A549 (cell line): ENCODE measurements around the gene LCN2. TPM values are rescaled to one million over a fixed set of nuclear protein-coding genes. Genes with fewer than 3 reads are reported as not detected.

Experiments used
- ATAC-seq, 2 experiments: fragments of 200-7000 bp in 1 of 2; fragments of >200 bp in 1 of 2; cut with Nextera tagmentation in 1 of 2; cut with Tn5 transposase in 1 of 2; 3 replicates each; pipeline versions ENCODE4 v1.8.0 to v1.9.1; 2018 to 2020; ENCODE audit warnings: mild to moderate bottlenecking in 1 of 2, moderate library complexity in 1 of 2
- CTCF ChIA-PET: fragments of 300-600 bp; sonication (Branson Sonifier 250); formaldehyde crosslinking; extraction: SDS; loops from one replicate; lab custom pipeline; 2021; ENCODE audit warnings: antibody characterized with exemption, inconsistent platforms; lab: Yijun Ruan, JAX
- POLR2A ChIA-PET: fragments of 350-600 bp; formaldehyde crosslinking; extraction: SDS; loops from one replicate; lab custom pipeline; 2021; ENCODE audit warnings: antibody characterized with exemption, inconsistent platforms; lab: Yijun Ruan, JAX
- DNase-seq, 2 experiments: peaks; one replicate each; pipeline versions ENCODE4 v3.0.0 to v3.0.0-alpha.2; 2011 to 2016; ENCODE audit warnings: low read depth in 1 of 2, low spot score in 1 of 2
- FAIRE-seq: peaks from 2 replicates; lab custom pipeline; 2011; peaks lifted over from hg19 to GRCh38; lab: Jason Lieb, UNC
- H3K27ac ChIP-seq, 2 experiments: fragments of >200 bp; sonication (Bioruptor Twin); formaldehyde crosslinking; 3 replicates each; pipeline ENCODE4 v1.5.1; 2016 to 2017
- H3K4me1 ChIP-seq: fragments of >200 bp; sonication (Bioruptor Twin); formaldehyde crosslinking; 3 replicates; pipeline ENCODE4 v1.6.1; 2016
- H3K4me2 ChIP-seq: fragments of >200 bp; sonication (Bioruptor Twin); formaldehyde crosslinking; 3 replicates; pipeline ENCODE4 v1.6.1; 2016
- H3K4me3 ChIP-seq: fragments of >200 bp; sonication (Bioruptor Twin); formaldehyde crosslinking; 3 replicates; pipeline ENCODE4 v1.5.1; 2016
- H3K9me3 ChIP-seq: fragments of >200 bp; sonication (Bioruptor Twin); formaldehyde crosslinking; 3 replicates; pipeline ENCODE4 v1.6.1; 2016
- BHLHE40 ChIP-seq: IDR thresholded peaks from 2 replicates; pipeline ENCODE4 v1.6.1; 2012; ENCODE audit warnings: low read depth, low read length, inconsistent platforms
- CBX8 ChIP-seq: fragments of 200-600 bp; sonication (generic); IDR thresholded peaks from 2 replicates; pipeline ENCODE4 v1.6.1; 2016
- CTCF ChIP-seq: fragments of >200 bp; sonication (Bioruptor Twin); formaldehyde crosslinking; IDR thresholded peaks from 3 replicates; pipeline ENCODE4 v1.5.1; 2016
- EHMT2 ChIP-seq: fragments of 200-600 bp; sonication (generic); IDR thresholded peaks from 2 replicates; pipeline ENCODE4 v1.6.1; 2016; ENCODE audit warnings: antibody characterized with exemption, low read depth, mild to moderate bottlenecking, moderate library complexity
- ESRRA ChIP-seq: fragments of 150-350 bp; IDR thresholded peaks from 2 replicates; pipeline ENCODE4 v1.6.1; 2014; ENCODE audit warnings: mild to moderate bottlenecking, low read length, borderline replicate concordance
- FOSB ChIP-seq: fragments of 250-450 bp; sonication (Bioruptor Pico); IDR thresholded peaks from 2 replicates; pipeline ENCODE4 v1.5.0; 2020; ENCODE audit warnings: mild to moderate bottlenecking, moderate library complexity
- FOSL2 ChIP-seq, 2 experiments: fragments of 450-650 bp in 1 of 2; fragments of >200 bp in 1 of 2; sonication (Bioruptor Twin) in 1 of 2; formaldehyde crosslinking; IDR thresholded peaks; 2 replicates each; pipeline versions ENCODE4 v1.5.0 to v1.6.1; 2016 to 2020; ENCODE audit warnings: mild to moderate bottlenecking in 1 of 2, moderate library complexity in 1 of 2
- FOXS1 ChIP-seq: fragments of 250-450 bp; sonication (Bioruptor Pico); IDR thresholded peaks from 2 replicates; pipeline ENCODE4 v1.5.0; 2020; ENCODE audit warnings: mild to moderate bottlenecking, moderate library complexity
- HES2 ChIP-seq: fragments of >200 bp; sonication (Bioruptor Twin); formaldehyde crosslinking; IDR thresholded peaks from 2 replicates; pipeline ENCODE4 v1.6.1; 2016
- HOXB13 ChIP-seq: fragments of 250-450 bp; sonication (Bioruptor Pico); IDR thresholded peaks from 2 replicates; pipeline ENCODE4 v1.5.0; 2020; ENCODE audit warnings: low read depth, mild to moderate bottlenecking, moderate library complexity
- JUN ChIP-seq, 2 experiments: fragments of >200 bp; sonication (Bioruptor Twin); formaldehyde crosslinking; IDR thresholded peaks; 2 replicates in 1 of 2; 3 replicates in 1 of 2; pipeline ENCODE4 v1.6.1; 2016 to 2017
- MAFK ChIP-seq: fragments of 450-650 bp; IDR thresholded peaks from 2 replicates; pipeline ENCODE4 v1.6.1; 2014; ENCODE audit not compliant: partially characterized antibody
- MAX ChIP-seq: IDR thresholded peaks from 2 replicates; pipeline ENCODE4 v1.6.1; 2012
- MYC ChIP-seq: IDR thresholded peaks from 2 replicates; pipeline ENCODE4 v1.6.1; 2012; ENCODE audit warnings: mild to moderate bottlenecking, inconsistent platforms, low read length, improper control_type of control experiment, borderline replicate concordance
- NFE2L2 ChIP-seq: fragments of 150-350 bp; conservative IDR thresholded peaks from 2 replicates; pipeline ENCODE4 v1.6.1; 2014; ENCODE audit warnings: low read length
- PHF8 ChIP-seq: fragments of 200-600 bp; sonication (generic); IDR thresholded peaks from 2 replicates; pipeline ENCODE4 v1.6.1; 2016; ENCODE audit warnings: low read depth, mild to moderate bottlenecking, antibody characterized with exemption, moderate library complexity, borderline replicate concordance
- POLR2A ChIP-seq: IDR thresholded peaks from 2 replicates; pipeline ENCODE4 v1.6.1; 2012; ENCODE audit warnings: mild to moderate bottlenecking, low read length
- RNF2 ChIP-seq: fragments of 200-600 bp; sonication (generic); IDR thresholded peaks from 2 replicates; pipeline ENCODE4 v1.6.1; 2016; ENCODE audit warnings: low read depth, mild to moderate bottlenecking, antibody characterized with exemption, moderate library complexity, borderline replicate concordance
- SREBF2 ChIP-seq: fragments of 450-650 bp; IDR thresholded peaks from 2 replicates; pipeline ENCODE4 v1.6.1; 2014; ENCODE audit warnings: mild to moderate bottlenecking, moderate library complexity
- TP53 ChIP-seq: fragments of 250-450 bp; sonication (Bioruptor Pico); IDR thresholded peaks from 2 replicates; pipeline ENCODE4 v1.5.0; 2021; ENCODE audit warnings: mild to moderate bottlenecking, moderate library complexity
- ZC3H11A ChIP-seq: fragments of 450-650 bp; IDR thresholded peaks from 2 replicates; pipeline ENCODE4 v1.6.1; 2014; ENCODE audit warnings: antibody characterized with exemption, mild to moderate bottlenecking
- WGBS: methylation state at CpG from one replicate; pipeline ENCODE4 v1.1.6; 2017; ENCODE audit errors: missing lambda C conversion rate; 5-methylcytosine and 5-hydroxymethylcytosine counted together
- polyA plus RNA-seq, 4 experiments: library from polyadenylated mRNA; depleted of rRNA in 3 of 4; stranded (reverse); fragments of >200 nt; fragmentation: RNase III in 1 of 4; extraction: RNeasy Plus Mini Kit Qiagen cat#74134 plus additional on column Dnase treatment in 1 of 4; gene quantifications; 2 replicates in 3 of 4; 3 replicates in 1 of 4; pipeline ENCODE4 v1.2.3, GENCODE V29; 2011 to 2017
- TF ChIP-seq, protein P1 (sequence below): IDR thresholded peaks from 2 replicates; pipeline ENCODE4 v1.6.1; 2012; ENCODE audit warnings: low read depth, borderline replicate concordance
- TF ChIP-seq, protein P2 (sequence below): fragments of 450-650 bp; IDR thresholded peaks from 2 replicates; pipeline ENCODE4 v1.6.1; 2014; ENCODE audit warnings: antibody characterized with exemption
- TF ChIP-seq, protein P3 (sequence below): fragments of 150-350 bp; IDR thresholded peaks from 2 replicates; pipeline ENCODE4 v1.6.1; 2014; ENCODE audit warnings: low read depth, mild to moderate bottlenecking, low read length
- TF ChIP-seq, protein P4 (sequence below): fragments of >200 bp; sonication (Bioruptor Twin); formaldehyde crosslinking; IDR thresholded peaks from 3 replicates; pipeline ENCODE4 v1.6.1; 2016

The LCN2 gene
- polyA plus RNA-seq, 2 of the 4 experiments (the other 2 are of a cell fraction), result 2.3 to 11.9 TPM

- FAIRE-seq (no peak), ATAC-seq (peak; percentile 76 to 84), DNase-seq (peak; percentile 64 to 88)
- peak within 1 kb of the TSS; percentile 97 for H3K4me2 ChIP-seq
- H3K4me3 ChIP-seq, result peak within 1 kb of the TSS; percentile 87
- WGBS, result 5% methylated on average over 26 of the region's 56 CpGs
- no peaks in the 10 kb centered on the region for H3K9me3 ChIP-seq
- peaks cover 29% of the 10 kb centered on the region for H3K4me1 ChIP-seq
- POLR2A ChIA-PET, result interaction anchor here (1.1 kb wide), 2 partner anchors 14 to 33 kb away, joined by 3 to 5 read pairs; no protein-coding TSS in a partner anchor
- TF ChIP-seq JUN (IDR thresholded peaks at IDR 0.05), result peak in 1 of 2 experiments; percentile 25; a peak in 1 of 5 replicates
- TF ChIP-seq, protein P1, sequence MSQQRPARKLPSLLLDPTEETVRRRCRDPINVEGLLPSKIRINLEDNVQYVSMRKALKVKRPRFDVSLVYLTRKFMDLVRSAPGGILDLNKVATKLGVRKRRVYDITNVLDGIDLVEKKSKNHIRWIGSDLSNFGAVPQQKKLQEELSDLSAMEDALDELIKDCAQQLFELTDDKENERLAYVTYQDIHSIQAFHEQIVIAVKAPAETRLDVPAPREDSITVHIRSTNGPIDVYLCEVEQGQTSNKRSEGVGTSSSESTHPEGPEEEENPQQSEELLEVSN, result 0 out of 2 replicates have a peak, but pooled peaks have one; percentile 16
- no peak for TF ChIP-seq HOXB13
- TF ChIP-seq EHMT2, result no peak
- no peak for TF ChIP-seq CTCF
- no peak for TF ChIP-seq FOSL2 (IDR thresholded peaks at IDR 0.05)
- TF ChIP-seq FOSL2 (CRISPR knock-in tag; IDR thresholded peaks at IDR 0.05), result no peak
- TF ChIP-seq TP53 (CRISPR knock-in tag), result 0 out of 2 replicates have a peak, but pooled peaks have one; percentile 27
- TF ChIP-seq, protein P2, sequence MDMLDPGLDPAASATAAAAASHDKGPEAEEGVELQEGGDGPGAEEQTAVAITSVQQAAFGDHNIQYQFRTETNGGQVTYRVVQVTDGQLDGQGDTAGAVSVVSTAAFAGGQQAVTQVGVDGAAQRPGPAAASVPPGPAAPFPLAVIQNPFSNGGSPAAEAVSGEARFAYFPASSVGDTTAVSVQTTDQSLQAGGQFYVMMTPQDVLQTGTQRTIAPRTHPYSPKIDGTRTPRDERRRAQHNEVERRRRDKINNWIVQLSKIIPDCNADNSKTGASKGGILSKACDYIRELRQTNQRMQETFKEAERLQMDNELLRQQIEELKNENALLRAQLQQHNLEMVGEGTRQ, result no peak
- peak; percentile 62; the same call in 1 of the 2 replicates for TF ChIP-seq MYC
- TF ChIP-seq FOXS1 (CRISPR knock-in tag), result no peak
- no peak for TF ChIP-seq MAFK
- TF ChIP-seq CBX8, result no peak
- peak; percentile 83; the same call in 1 of the 2 replicates for TF ChIP-seq MAX
- TF ChIP-seq POLR2A, result peak; percentile 48
- TF ChIP-seq ZC3H11A, result no peak
- 0 out of 2 replicates have a peak, but pooled peaks have one; percentile 28 for TF ChIP-seq BHLHE40
- TF ChIP-seq PHF8, result peak; percentile 35; the same call in 1 of the 2 replicates
- no peak for TF ChIP-seq FOSB (CRISPR knock-in tag)
- TF ChIP-seq, protein P3, sequence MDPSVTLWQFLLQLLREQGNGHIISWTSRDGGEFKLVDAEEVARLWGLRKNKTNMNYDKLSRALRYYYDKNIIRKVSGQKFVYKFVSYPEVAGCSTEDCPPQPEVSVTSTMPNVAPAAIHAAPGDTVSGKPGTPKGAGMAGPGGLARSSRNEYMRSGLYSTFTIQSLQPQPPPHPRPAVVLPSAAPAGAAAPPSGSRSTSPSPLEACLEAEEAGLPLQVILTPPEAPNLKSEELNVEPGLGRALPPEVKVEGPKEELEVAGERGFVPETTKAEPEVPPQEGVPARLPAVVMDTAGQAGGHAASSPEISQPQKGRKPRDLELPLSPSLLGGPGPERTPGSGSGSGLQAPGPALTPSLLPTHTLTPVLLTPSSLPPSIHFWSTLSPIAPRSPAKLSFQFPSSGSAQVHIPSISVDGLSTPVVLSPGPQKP, result no peak
- TF ChIP-seq, protein P4, sequence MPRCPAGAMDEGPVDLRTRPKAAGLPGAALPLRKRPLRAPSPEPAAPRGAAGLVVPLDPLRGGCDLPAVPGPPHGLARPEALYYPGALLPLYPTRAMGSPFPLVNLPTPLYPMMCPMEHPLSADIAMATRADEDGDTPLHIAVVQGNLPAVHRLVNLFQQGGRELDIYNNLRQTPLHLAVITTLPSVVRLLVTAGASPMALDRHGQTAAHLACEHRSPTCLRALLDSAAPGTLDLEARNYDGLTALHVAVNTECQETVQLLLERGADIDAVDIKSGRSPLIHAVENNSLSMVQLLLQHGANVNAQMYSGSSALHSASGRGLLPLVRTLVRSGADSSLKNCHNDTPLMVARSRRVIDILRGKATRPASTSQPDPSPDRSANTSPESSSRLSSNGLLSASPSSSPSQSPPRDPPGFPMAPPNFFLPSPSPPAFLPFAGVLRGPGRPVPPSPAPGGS, result peak; percentile 31
- TF ChIP-seq SREBF2, result no peak
- no peak for TF ChIP-seq RNF2
- TF ChIP-seq NFE2L2, result no peak
- TF ChIP-seq HES2, result no peak
- TF ChIP-seq ESRRA, result 0 out of 2 replicates have a peak, but pooled peaks have one; percentile 7
- CTCF ChIA-PET, result interaction anchor here (0.6 to 10.9 kb wide), 3 partner anchors 15 to 123 kb away, joined by 3 to 181 read pairs (median 3); no protein-coding TSS in a partner anchor
- peak within 1 kb of the TSS; percentile 92 to 99 for H3K27ac ChIP-seq
Measured at GRCh38 chr9:128127568-128127989, 21.7 kb upstream of the LCN2 start, which contains the start of gene PTGES2. PTGES2 (minus strand) TSS chr9:128127729; CDS start chr9:128127717, 12 bp downstream.
